Ishikawa (cell line): ENCODE data around the gene PTPRN2.

Experiments
- CEBPB ChIP-seq: IDR thresholded peaks from 2 replicates; pipeline ENCODE4 v1.6.1; 2012
- CREB1 ChIP-seq: IDR thresholded peaks from 2 replicates; pipeline ENCODE4 v1.6.1; 2012; ENCODE audit warnings: low read depth
- EGR1 ChIP-seq: IDR thresholded peaks from 2 replicates; pipeline ENCODE4 v1.6.1; 2012
- EP300 ChIP-seq: IDR thresholded peaks from 2 replicates; pipeline ENCODE4 v1.6.1; 2012; ENCODE audit warnings: borderline replicate concordance
- FOXM1 ChIP-seq: IDR thresholded peaks from 2 replicates; pipeline ENCODE4 v1.6.1; 2012; ENCODE audit warnings: low read depth, borderline replicate concordance
- MAX ChIP-seq: IDR thresholded peaks from 2 replicates; pipeline ENCODE4 v1.6.1; 2012
- NFIC ChIP-seq: IDR thresholded peaks from 2 replicates; pipeline ENCODE4 v1.6.1; 2012
- RAD21 ChIP-seq: IDR thresholded peaks from 2 replicates; pipeline ENCODE4 v1.6.1; 2012; ENCODE audit warnings: low read depth
- REST ChIP-seq: IDR thresholded peaks from 2 replicates; pipeline ENCODE4 v1.6.1; 2012; ENCODE audit warnings: low read depth, mild to moderate bottlenecking
- TAF1 ChIP-seq: IDR thresholded peaks from 2 replicates; pipeline ENCODE4 v1.6.1; 2012; ENCODE audit warnings: low read depth, mild to moderate bottlenecking
- TCF12 ChIP-seq: IDR thresholded peaks from 2 replicates; pipeline ENCODE4 v1.6.1; 2012; ENCODE audit warnings: low read depth
- TEAD4 ChIP-seq: IDR thresholded peaks from 2 replicates; pipeline ENCODE4 v1.6.1; 2012
- USF1 ChIP-seq: IDR thresholded peaks from 2 replicates; pipeline ENCODE4 v1.6.1; 2012
- YY1 ChIP-seq: IDR thresholded peaks from 2 replicates; pipeline ENCODE4 v1.6.1; 2012; ENCODE audit warnings: low read depth
- ZBTB7A ChIP-seq: IDR thresholded peaks from 2 replicates; pipeline ENCODE4 v1.6.1; 2012; ENCODE audit warnings: low read depth

Gene PTPRN2

GRCh38 chr7:158238616-158239289 is 348.9 kb downstream of the PTPRN2 start:
- TF ChIP-seq RAD21 (no peak), NFIC (no peak), TEAD4 (no peak), EP300 (no peak), CEBPB (no peak), REST (no peak), FOXM1 (no peak), EGR1 (no peak), TAF1 (no peak), ZBTB7A (no peak), CREB1 (no peak), USF1 (no peak), TCF12 (no peak), MAX (no peak), YY1 (no peak)

GRCh38 chr7:158237672-158238335 is 349.8 kb downstream of the PTPRN2 start:
- TF ChIP-seq EGR1 (no peak), ZBTB7A (no peak), USF1 (no peak), FOXM1 (no peak), RAD21 (no peak), MAX (no peak), CEBPB (no peak), NFIC (no peak), REST (no peak)

GRCh38 chr7:158236400-158236799 is 351.2 kb downstream of the PTPRN2 start:
- no peak for TF ChIP-seq NFIC
- no peak for TF ChIP-seq CREB1
- TF ChIP-seq FOXM1 = no peak
- TF ChIP-seq TAF1 = no peak
- no peak for TF ChIP-seq RAD21
- TF ChIP-seq EGR1 = no peak
- no peak for TF ChIP-seq REST
- no peak for TF ChIP-seq MAX
- TF ChIP-seq USF1 = no peak
- TF ChIP-seq TEAD4 = no peak
- TF ChIP-seq ZBTB7A = no peak
- TF ChIP-seq CEBPB = no peak
- no peak for TF ChIP-seq TCF12
- no peak for TF ChIP-seq YY1
- no peak for TF ChIP-seq EP300

- TF ChIP-seq CEBPB (no peak), REST (no peak), TAF1 (no peak), YY1 (no peak), FOXM1 (no peak), MAX (no peak), USF1 (no peak)
Observed at GRCh38 chr7:158235862-158236261, 351.8 kb downstream of the PTPRN2 start.
